ENCODE results near the gene ZXDC.
A peak's percentile ranks its signal among the peaks of the same experiment; 100 is the strongest.

The ZXDC gene

DNA sequence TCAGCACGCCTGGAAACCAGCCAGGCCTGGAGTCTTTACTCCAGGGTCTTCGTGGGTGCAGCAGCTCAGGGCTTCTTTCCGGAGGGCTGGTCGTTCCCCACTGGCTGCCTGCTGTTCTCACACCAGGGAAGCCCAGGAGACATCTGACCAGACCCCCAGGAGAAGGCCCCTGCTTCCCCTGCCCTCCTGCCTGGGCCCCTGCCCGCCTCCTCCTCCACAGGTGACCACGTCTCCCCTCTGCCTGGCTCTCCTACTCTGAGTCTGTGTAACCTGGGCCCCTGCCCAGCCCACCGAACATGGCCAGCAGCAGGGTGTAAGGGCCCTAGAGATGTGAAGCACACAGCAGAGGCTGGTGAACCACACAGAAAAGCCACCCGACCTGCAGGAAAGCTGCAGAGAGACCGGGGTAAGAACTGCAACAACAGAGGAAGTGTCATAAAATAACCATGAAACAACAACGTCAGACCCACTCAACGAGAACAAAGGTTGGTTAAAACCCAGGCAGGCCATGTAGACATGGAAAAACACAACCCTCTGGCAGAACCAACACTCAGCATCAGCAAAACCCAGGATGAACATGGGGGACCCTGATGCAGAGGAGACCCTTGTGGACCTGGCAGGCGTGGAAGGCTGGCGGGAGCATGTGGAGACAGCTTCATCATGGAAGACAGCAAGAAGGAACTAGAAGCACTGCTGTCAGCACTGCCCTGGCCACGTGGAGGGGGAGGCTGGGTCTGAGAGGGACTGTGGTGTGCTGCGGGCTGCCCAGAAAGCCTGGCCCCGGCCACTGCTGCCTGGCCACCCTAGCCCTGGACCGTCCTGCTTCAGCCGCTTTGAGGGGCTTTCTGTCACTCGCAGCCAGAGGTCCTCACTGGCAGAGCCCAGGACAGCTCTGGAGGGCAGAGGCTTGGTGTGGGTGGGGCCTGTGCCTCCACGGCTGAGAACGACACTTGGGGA lies 21.5 kb upstream of the ZXDC start:
- H3K4me1 ChIP-seq, result peaks cover 29 to 99% (median 92%) of the 10 kb centered on the region in 10 experiments
- peak overlapping the region in 4 of 11 experiments; percentile 8 to 44 (median 27); a peak in 4 of 22 replicates for H3K27ac ChIP-seq
- no peak overlapping the region for H3K4me3 ChIP-seq
- peak overlapping the region in 1 of 11 experiments; percentile 1; a peak in 1 of 22 replicates for H3K9ac ChIP-seq
- peak overlapping the region; percentile 51 to 81 (median 70) for H3K4me2 ChIP-seq
- H4K20me1 ChIP-seq, result peaks cover 0 to 10% (median 0%) of the 10 kb centered on the region in 11 experiments; a peak in 5 of 22 replicates
- TF ChIP-seq Cebpa-rat (IDR thresholded peaks at IDR 0.05), result no peak
- no peaks in the 10 kb centered on the region for H3K27me3 ChIP-seq
- H3K9me3 ChIP-seq (replicated peaks in 1 of 11), result no peaks in the 10 kb centered on the region
- H3K36me3 ChIP-seq, result no peaks in the 10 kb centered on the region

DNA sequence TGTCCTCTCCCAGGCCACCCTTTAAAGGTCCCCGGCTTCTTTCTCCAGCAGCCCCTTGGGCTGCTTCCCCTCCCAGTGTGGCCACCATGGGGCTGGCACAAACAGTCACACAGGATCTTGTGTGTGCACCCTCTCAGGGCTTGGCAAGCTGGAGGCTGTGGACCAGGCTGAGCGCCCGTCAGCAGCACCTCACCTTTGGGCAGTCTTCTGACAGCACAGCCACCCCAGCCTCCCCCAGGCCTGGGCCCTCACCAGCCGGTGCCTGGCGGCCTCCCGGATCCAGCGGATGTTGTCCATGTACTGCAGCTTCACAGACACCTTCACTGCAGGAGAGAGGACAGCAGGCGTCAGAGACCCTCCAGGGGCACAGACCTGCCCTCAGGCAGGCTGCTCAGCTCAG lies 20.1 kb upstream of the ZXDC start:
- peaks cover 43 to 99% (median 93%) of the 10 kb centered on the region in 10 experiments for H3K4me1 ChIP-seq
- no peak overlapping the region for H3K4me3 ChIP-seq
- H3K4me2 ChIP-seq, result peak overlapping the region in 8 of 11 experiments; percentile 20 to 84 (median 77); a peak in 11 of 22 replicates
- H4K20me1 ChIP-seq, result peaks cover 0 to 10% (median 0%) of the 10 kb centered on the region in 11 experiments; a peak in 5 of 22 replicates
- no peak for TF ChIP-seq Cebpa-rat (IDR thresholded peaks at IDR 0.05)
- H3K27me3 ChIP-seq, result no peaks in the 10 kb centered on the region
- H3K27ac ChIP-seq, result 0 out of 22 replicates have a peak overlapping the region, but pooled peaks of 1 of the 11 experiments have one; percentile 6
- no peak overlapping the region for H3K9ac ChIP-seq
- no peaks in the 10 kb centered on the region for H3K36me3 ChIP-seq
- no peaks in the 10 kb centered on the region for H3K9me3 ChIP-seq (replicated peaks in 1 of 11)

- Histone ChIP-seq H3K27me3 (no peaks in the 10 kb centered on the region), H3K36me3 (no peaks in the 10 kb centered on the region), H3K4me2 (peak overlapping the region in 8 of 11 experiments; percentile 50 to 84 (median 80); a peak in 14 of 22 replicates), H3K9me3 (replicated peaks in 1 of 11) (no peaks in the 10 kb centered on the region), H3K27ac (no peak overlapping the region), H3K4me3 (no peak overlapping the region), H3K4me1 (peaks cover 49 to 99% (median 93%) of the 10 kb centered on the region in 10 experiments), H3K9ac (0 out of 22 replicates have a peak overlapping the region, but pooled peaks of 1 of the 11 experiments have one; percentile 44), H4K20me1 (peaks cover 0 to 10% (median 0%) of the 10 kb centered on the region in 11 experiments; a peak in 5 of 22 replicates)
- TF ChIP-seq Cebpa-rat (IDR thresholded peaks at IDR 0.05), result no peak
These were observed 19.2 kb upstream of the ZXDC start for GRCh38 chr3:126494970-126495230.

- peak overlapping the region; percentile 41 to 84 (median 78); a peak in 21 of 22 replicates for H3K4me2 ChIP-seq
These were observed 18.7 kb upstream of the ZXDC start for GRCh38 chr3:126494204-126494969.

DNA sequence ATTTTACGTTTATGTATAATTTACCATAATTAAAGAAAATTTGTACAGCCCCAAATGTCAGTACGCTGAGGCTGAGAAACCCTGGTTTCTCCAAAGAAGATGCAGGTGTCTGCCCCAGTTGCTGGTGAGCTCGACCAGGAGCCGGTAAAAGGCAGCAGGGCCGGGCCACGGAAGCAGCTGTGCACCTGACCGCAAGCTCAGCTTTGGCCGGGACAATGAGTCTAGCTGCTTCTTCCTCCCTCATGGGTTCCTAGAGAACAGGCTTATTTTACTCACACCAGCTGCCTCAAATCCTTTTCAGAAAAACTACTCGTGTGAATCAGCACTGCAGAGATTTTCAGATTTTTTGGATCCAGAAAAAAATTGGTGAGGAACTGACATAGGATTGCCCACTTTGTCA lies 18.0 kb upstream of the ZXDC start:
- no peaks in the 10 kb centered on the region for H3K9me3 ChIP-seq (replicated peaks in 1 of 11)
- TF ChIP-seq Cebpa-rat (IDR thresholded peaks at IDR 0.05), result no peak
- H3K36me3 ChIP-seq, result no peaks in the 10 kb centered on the region
- H3K4me3 ChIP-seq, result peak overlapping the region in 1 of 10 experiments; percentile 14; a peak in 1 of 20 replicates
- H3K4me2 ChIP-seq, result peak overlapping the region; percentile 41 to 84 (median 78)
- H3K4me1 ChIP-seq, result peaks cover 49 to 100% (median 98%) of the 10 kb centered on the region in 10 experiments
- peak overlapping the region in 7 of 11 experiments; percentile 8 to 60 (median 29); a peak in 9 of 22 replicates for H3K27ac ChIP-seq
- H4K20me1 ChIP-seq, result peaks cover 0 to 10% (median 0%) of the 10 kb centered on the region in 11 experiments; a peak in 5 of 22 replicates
- H3K27me3 ChIP-seq, result no peaks in the 10 kb centered on the region
- H3K9ac ChIP-seq, result peak overlapping the region in 6 of 11 experiments; percentile 36 to 62 (median 46); a peak in 7 of 22 replicates

More at GRCh38 chr3:126494204-126494969, 18.7 kb upstream of the ZXDC start:
- peaks cover 0 to 10% (median 0%) of the 10 kb centered on the region in 11 experiments; a peak in 5 of 22 replicates for H4K20me1 ChIP-seq
- no peak for TF ChIP-seq Cebpa-rat (IDR thresholded peaks at IDR 0.05)
- H3K9me3 ChIP-seq (replicated peaks in 1 of 11), result no peaks in the 10 kb centered on the region
- H3K4me3 ChIP-seq, result peak overlapping the region in 2 of 10 experiments; percentile 14 to 16; a peak in 3 of 20 replicates
- peak overlapping the region in 7 of 11 experiments; percentile 8 to 60 (median 29); a peak in 9 of 22 replicates for H3K27ac ChIP-seq
- peaks cover 49 to 99% (median 95%) of the 10 kb centered on the region in 10 experiments for H3K4me1 ChIP-seq
- no peaks in the 10 kb centered on the region for H3K27me3 ChIP-seq
- H3K9ac ChIP-seq, result peak overlapping the region in 6 of 11 experiments; percentile 36 to 62 (median 50); a peak in 9 of 22 replicates
- H3K36me3 ChIP-seq, result no peaks in the 10 kb centered on the region

DNA sequence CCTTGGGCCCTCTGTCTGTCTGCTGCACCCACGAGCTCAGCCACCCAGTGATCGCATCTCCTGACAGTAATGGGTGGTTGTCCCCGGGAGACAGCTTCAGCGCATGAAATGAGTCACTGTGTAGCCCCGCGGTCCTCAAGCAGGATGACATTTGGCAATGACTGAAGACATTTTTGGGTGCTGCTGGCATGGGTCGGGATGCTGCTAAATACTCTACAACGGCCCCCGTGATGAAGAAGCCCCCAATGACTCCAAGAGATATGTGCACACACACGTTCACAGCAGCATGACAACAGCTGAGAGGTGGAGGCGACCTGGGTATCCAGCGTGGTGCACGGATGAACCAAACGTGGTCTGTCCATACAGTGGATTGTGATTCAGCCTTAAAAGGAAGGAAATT lies 17.4 kb upstream of the ZXDC start:
- no peak for TF ChIP-seq Cebpa-rat (IDR thresholded peaks at IDR 0.05)
- peak overlapping the region in 10 of 11 experiments; percentile 41 to 84 (median 78); a peak in 20 of 22 replicates for H3K4me2 ChIP-seq
- no peaks in the 10 kb centered on the region for H3K27me3 ChIP-seq
- H3K27ac ChIP-seq, result peak overlapping the region in 5 of 11 experiments; percentile 20 to 54 (median 40); a peak in 6 of 22 replicates
- H3K9me3 ChIP-seq (replicated peaks in 1 of 11), result no peaks in the 10 kb centered on the region
- H3K4me1 ChIP-seq, result peaks cover 56 to 100% (median 98%) of the 10 kb centered on the region in 10 experiments
- H3K36me3 ChIP-seq, result no peaks in the 10 kb centered on the region
- no peak overlapping the region for H3K4me3 ChIP-seq
- peaks cover 0 to 10% (median 0%) of the 10 kb centered on the region in 11 experiments; a peak in 4 of 22 replicates for H4K20me1 ChIP-seq
- H3K9ac ChIP-seq, result peak overlapping the region in 2 of 11 experiments; percentile 37 to 41; a peak in 1 of 22 replicates

- no peak for TF ChIP-seq Cebpa-rat (IDR thresholded peaks at IDR 0.05)
- Histone ChIP-seq H4K20me1 (peaks cover 0 to 10% (median 0%) of the 10 kb centered on the region in 11 experiments; a peak in 4 of 22 replicates), H3K36me3 (no peaks in the 10 kb centered on the region), H3K4me3 (no peak overlapping the region), H3K9ac (no peak overlapping the region), H3K27me3 (no peaks in the 10 kb centered on the region), H3K4me2 (peak overlapping the region; percentile 56 to 84 (median 78)), H3K4me1 (peaks cover 58 to 100% (median 98%) of the 10 kb centered on the region in 10 experiments), H3K27ac (peak overlapping the region in 4 of 11 experiments; percentile 18 to 49 (median 38); a peak in 5 of 22 replicates), H3K9me3 (replicated peaks in 1 of 11) (no peaks in the 10 kb centered on the region)
These were observed 15.7 kb upstream of the ZXDC start for GRCh38 chr3:126491221-126492013.
